WTC11 (cell line): ENCODE measurements around the gene TMEM141. TPM values are rescaled to one million over a fixed set of nuclear protein-coding genes. Genes with fewer than 3 reads are reported as not detected.

Experiments used
- ATAC-seq: fragments of 200-7000 bp; cut with Tn5 transposase; 2 replicates; pipeline ENCODE4 v1.10.0; 2021; ENCODE audit warnings: mild to moderate bottlenecking, moderate library complexity
- CTCF ChIA-PET: fragments of 300-600 bp; sonication (Branson Sonifier 250); formaldehyde crosslinking; loops from one replicate; lab custom pipeline; 2021; ENCODE audit warnings: antibody characterized with exemption; lab: Charles Lee
- POLR2A ChIA-PET: fragments of 350-600 bp; sonication (Branson Sonifier 250); formaldehyde crosslinking; loops from one replicate; lab custom pipeline; 2021; ENCODE audit warnings: antibody characterized with exemption; lab: Charles Lee
- DNase-seq: peaks from one replicate; pipeline ENCODE4 v3.0.0; 2021; ENCODE audit warnings: low spot score
- H3K27ac Mint-ChIP-seq: 2 replicates; pipeline ENCODE4 v1.8.0; 2021; ENCODE audit warnings: mixed read lengths
- H3K27me3 Mint-ChIP-seq: 2 replicates; pipeline ENCODE4 v1.8.0; 2021; ENCODE audit warnings: low read depth, mild to moderate bottlenecking, moderate library complexity, mixed read lengths
- H3K36me3 Mint-ChIP-seq: 2 replicates; pipeline ENCODE4 v1.8.0; 2021; ENCODE audit warnings: mixed read lengths
- H3K4me1 Mint-ChIP-seq: 2 replicates; pipeline ENCODE4 v1.8.0; 2022; ENCODE audit warnings: mixed read lengths
- H3K4me3 Mint-ChIP-seq: 2 replicates; pipeline ENCODE4 v1.8.0; 2021; ENCODE audit warnings: mild to moderate bottlenecking, moderate library complexity, mixed read lengths
- H3K9me3 Mint-ChIP-seq: 2 replicates; pipeline ENCODE4 v1.8.0; 2021; ENCODE audit warnings: mixed read lengths
- CBFB ChIP-seq: sonication (generic); formaldehyde crosslinking; IDR thresholded peaks from 2 replicates; pipeline ENCODE4 v1.8.1; 2022; ENCODE audit warnings: mild to moderate bottlenecking, low read depth, missing genetic modification reagents
- EMX1 ChIP-seq: fragments of 250-450 bp; sonication (Bioruptor Pico); IDR thresholded peaks from 2 replicates; pipeline ENCODE4 v1.8.0; 2021; ENCODE audit warnings: mild to moderate bottlenecking
- FOXJ3 ChIP-seq: sonication (generic); formaldehyde crosslinking; IDR thresholded peaks from 2 replicates; pipeline ENCODE4 v1.9.0; 2021; ENCODE audit warnings: missing genetic modification reagents, mild to moderate bottlenecking, borderline replicate concordance
- IRF2 ChIP-seq: sonication (generic); formaldehyde crosslinking; IDR thresholded peaks from 2 replicates; pipeline ENCODE4 v1.8.0; 2022; ENCODE audit warnings: low read depth, missing genetic modification reagents, borderline replicate concordance
- NR1H2 ChIP-seq: sonication (generic); formaldehyde crosslinking; IDR thresholded peaks from 2 replicates; pipeline ENCODE4 v1.9.0; 2021; ENCODE audit warnings: mild to moderate bottlenecking, moderate library complexity, missing genetic modification reagents
- NR2C2 ChIP-seq: sonication (generic); formaldehyde crosslinking; IDR thresholded peaks from 2 replicates; pipeline ENCODE4 v1.8.0; 2022; ENCODE audit warnings: mild to moderate bottlenecking, missing genetic modification reagents
- SOX15 ChIP-seq: fragments of 250-450 bp; sonication (Bioruptor Pico); IDR thresholded peaks from 2 replicates; pipeline ENCODE4 v1.9.0; 2021; ENCODE audit warnings: mild to moderate bottlenecking
- TEAD1 ChIP-seq: sonication (generic); formaldehyde crosslinking; IDR thresholded peaks from 2 replicates; pipeline ENCODE4 v1.8.0; 2022; ENCODE audit warnings: mild to moderate bottlenecking, missing genetic modification reagents
- ZNF219 ChIP-seq: sonication (generic); formaldehyde crosslinking; IDR thresholded peaks from 2 replicates; pipeline ENCODE4 v1.8.0; 2023; ENCODE audit warnings: missing genetic modification reagents, mild to moderate bottlenecking, borderline replicate concordance
- ZNF317 ChIP-seq: sonication (generic); formaldehyde crosslinking; IDR thresholded peaks from 2 replicates; pipeline ENCODE4 v1.8.1; 2023; ENCODE audit warnings: low read depth, mild to moderate bottlenecking, moderate library complexity, missing genetic modification reagents, borderline replicate concordance
- total RNA-seq: library from RNA; stranded (reverse); gene quantifications from 3 replicates; pipeline ENCODE4 v1.2.3, GENCODE V29; 2021
- TF ChIP-seq, protein P1 (sequence below): sonication (generic); formaldehyde crosslinking; IDR thresholded peaks from 2 replicates; pipeline ENCODE4 v1.8.0; 2022; ENCODE audit warnings: mild to moderate bottlenecking, missing genetic modification reagents
- TF ChIP-seq, protein P2 (sequence below): sonication (generic); formaldehyde crosslinking; IDR thresholded peaks from 2 replicates; pipeline ENCODE4 v1.8.0; 2022; ENCODE audit warnings: missing genetic modification reagents
- TF ChIP-seq, protein P3 (sequence below): fragments of 200-600 bp; IDR thresholded peaks from 2 replicates; pipeline ENCODE4 v1.8.0; 2022; ENCODE audit warnings: antibody characterized with exemption
- TF ChIP-seq, protein P4 (sequence below): sonication (generic); formaldehyde crosslinking; IDR thresholded peaks from 2 replicates; pipeline ENCODE4 v1.8.1; 2022; ENCODE audit warnings: low read depth, mild to moderate bottlenecking, moderate library complexity, missing genetic modification reagents, borderline replicate concordance
- TF ChIP-seq, protein P5 (sequence below): fragments of 250-450 bp; sonication (Bioruptor Pico); conservative IDR thresholded peaks from 2 replicates; pipeline ENCODE4 v1.9.0; 2021; ENCODE audit warnings: mild to moderate bottlenecking
- TF ChIP-seq, protein P6 (sequence below): fragments of 250-450 bp; sonication (Bioruptor Pico); IDR thresholded peaks from 2 replicates; pipeline ENCODE4 v1.8.0; 2021; ENCODE audit warnings: mild to moderate bottlenecking
- TF ChIP-seq, protein P7 (sequence below): sonication (generic); formaldehyde crosslinking; IDR thresholded peaks from 2 replicates; pipeline ENCODE4 v1.8.0; 2022; ENCODE audit warnings: mild to moderate bottlenecking, missing genetic modification reagents

TMEM141 gene
- total RNA-seq, 1 experiment from 2014 or later: 72.0 TPM

DNA sequence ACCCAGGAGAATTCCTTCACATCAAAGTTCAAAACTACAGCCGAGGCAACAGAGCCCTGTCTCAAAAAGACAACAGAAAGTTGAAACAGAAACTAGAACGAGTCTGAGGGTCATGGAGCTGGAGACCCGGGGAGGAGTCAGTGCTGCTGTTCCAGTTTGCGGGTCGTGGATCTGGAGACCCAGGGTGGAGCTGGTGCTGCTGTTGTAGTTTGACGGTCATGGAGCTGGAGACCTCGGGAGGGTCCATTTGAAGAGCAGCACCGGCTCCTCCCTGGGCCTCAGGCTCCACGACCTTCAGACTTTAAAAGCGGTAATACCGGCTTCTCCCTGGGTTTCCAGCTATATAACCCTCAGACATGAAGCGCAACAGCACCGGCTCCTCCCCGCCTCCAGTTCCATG is 13.8 kb upstream of the TMEM141 start:
- Mint-ChIP-seq H3K36me3 (peaks cover 11% of the 10 kb centered on the region), H3K27me3 (peaks cover 53% of the 10 kb centered on the region), H3K27ac (no peak overlapping the region), H3K4me1 (no peaks in the 10 kb centered on the region), H3K4me3 (no peak overlapping the region)
- CTCF ChIA-PET: interaction anchor here (0.7 to 3.2 kb wide), 13 partner anchors 7 to 290 kb away, joined by 3 to 22 read pairs (median 5); partner anchors contain the start of genes AJM1, LCN8 and TMEM141
- TF ChIP-seq FOXJ3 (no peak), CBFB (CRISPR knock-in tag) (no peak), NR2C2 (no peak), SOX15 (CRISPR knock-in tag) (no peak)
- TF ChIP-seq, protein P1, sequence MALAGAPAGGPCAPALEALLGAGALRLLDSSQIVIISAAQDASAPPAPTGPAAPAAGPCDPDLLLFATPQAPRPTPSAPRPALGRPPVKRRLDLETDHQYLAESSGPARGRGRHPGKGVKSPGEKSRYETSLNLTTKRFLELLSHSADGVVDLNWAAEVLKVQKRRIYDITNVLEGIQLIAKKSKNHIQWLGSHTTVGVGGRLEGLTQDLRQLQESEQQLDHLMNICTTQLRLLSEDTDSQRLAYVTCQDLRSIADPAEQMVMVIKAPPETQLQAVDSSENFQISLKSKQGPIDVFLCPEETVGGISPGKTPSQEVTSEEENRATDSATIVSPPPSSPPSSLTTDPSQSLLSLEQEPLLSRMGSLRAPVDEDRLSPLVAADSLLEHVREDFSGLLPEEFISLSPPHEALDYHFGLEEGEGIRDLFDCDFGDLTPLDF (CRISPR knock-in tag): no peak
- TF ChIP-seq, all 79 proteins: peak for 0
- peaks cover 28% of the 10 kb centered on the region for H3K9me3 Mint-ChIP-seq
- POLR2A ChIA-PET: no interaction called here
- ATAC-seq (no peak), DNase-seq (no peak)

DNA sequence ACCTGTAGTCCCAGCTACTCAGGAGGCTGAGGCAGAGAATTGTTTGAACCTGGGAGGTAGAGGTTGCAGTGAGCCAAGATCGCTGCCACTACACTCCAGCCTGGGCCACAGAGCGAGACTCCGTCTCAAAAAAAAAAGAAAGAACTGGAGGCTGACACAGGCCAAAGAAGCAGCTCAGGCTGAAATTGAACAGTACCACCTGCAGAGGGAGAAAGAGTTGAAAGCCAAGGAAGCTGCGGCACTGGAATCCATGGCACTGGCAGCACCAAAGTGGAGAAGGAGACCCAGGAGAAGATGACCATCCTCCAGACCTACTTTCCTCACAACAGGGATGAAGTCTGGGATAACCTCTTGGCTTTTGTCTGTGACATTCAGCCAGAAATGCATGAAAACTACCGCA is 11.3 kb upstream of the TMEM141 start:
- Mint-ChIP-seq H3K9me3 (peaks cover 16% of the 10 kb centered on the region), H3K4me3 (no peak overlapping the region), H3K27me3 (peaks cover 53% of the 10 kb centered on the region), H3K27ac (no peak overlapping the region), H3K4me1 (no peaks in the 10 kb centered on the region), H3K36me3 (no peaks in the 10 kb centered on the region)
- ChIA-PET CTCF (interaction anchor here (0.6 to 3.2 kb wide), 5 partner anchors 10 to 255 kb away, joined by 3 to 22 read pairs (median 5); partner anchors contain the start of gene LCN8), POLR2A (interaction anchor here (0.6 kb wide), 1 partner anchor 1108 kb away, joined by 3 read pairs; no protein-coding TSS in a partner anchor)
- DNase-seq: no peak
- TF ChIP-seq ZNF317 (CRISPR knock-in tag): no peak
- TF ChIP-seq, protein P2, sequence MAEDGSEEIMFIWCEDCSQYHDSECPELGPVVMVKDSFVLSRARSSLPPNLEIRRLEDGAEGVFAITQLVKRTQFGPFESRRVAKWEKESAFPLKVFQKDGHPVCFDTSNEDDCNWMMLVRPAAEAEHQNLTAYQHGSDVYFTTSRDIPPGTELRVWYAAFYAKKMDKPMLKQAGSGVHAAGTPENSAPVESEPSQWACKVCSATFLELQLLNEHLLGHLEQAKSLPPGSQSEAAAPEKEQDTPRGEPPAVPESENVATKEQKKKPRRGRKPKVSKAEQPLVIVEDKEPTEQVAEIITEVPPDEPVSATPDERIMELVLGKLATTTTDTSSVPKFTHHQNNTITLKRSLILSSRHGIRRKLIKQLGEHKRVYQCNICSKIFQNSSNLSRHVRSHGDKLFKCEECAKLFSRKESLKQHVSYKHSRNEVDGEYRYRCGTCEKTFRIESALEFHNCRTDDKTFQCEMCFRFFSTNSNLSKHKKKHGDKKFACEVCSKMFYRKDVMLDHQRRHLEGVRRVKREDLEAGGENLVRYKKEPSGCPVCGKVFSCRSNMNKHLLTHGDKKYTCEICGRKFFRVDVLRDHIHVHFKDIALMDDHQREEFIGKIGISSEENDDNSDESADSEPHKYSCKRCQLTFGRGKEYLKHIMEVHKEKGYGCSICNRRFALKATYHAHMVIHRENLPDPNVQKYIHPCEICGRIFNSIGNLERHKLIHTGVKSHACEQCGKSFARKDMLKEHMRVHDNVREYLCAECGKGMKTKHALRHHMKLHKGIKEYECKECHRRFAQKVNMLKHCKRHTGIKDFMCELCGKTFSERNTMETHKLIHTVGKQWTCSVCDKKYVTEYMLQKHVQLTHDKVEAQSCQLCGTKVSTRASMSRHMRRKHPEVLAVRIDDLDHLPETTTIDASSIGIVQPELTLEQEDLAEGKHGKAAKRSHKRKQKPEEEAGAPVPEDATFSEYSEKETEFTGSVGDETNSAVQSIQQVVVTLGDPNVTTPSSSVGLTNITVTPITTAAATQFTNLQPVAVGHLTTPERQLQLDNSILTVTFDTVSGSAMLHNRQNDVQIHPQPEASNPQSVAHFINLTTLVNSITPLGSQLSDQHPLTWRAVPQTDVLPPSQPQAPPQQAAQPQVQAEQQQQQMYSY (CRISPR knock-in tag): peak; percentile 50; the same call in 1 of the 2 replicates
- no peak for ATAC-seq

DNA sequence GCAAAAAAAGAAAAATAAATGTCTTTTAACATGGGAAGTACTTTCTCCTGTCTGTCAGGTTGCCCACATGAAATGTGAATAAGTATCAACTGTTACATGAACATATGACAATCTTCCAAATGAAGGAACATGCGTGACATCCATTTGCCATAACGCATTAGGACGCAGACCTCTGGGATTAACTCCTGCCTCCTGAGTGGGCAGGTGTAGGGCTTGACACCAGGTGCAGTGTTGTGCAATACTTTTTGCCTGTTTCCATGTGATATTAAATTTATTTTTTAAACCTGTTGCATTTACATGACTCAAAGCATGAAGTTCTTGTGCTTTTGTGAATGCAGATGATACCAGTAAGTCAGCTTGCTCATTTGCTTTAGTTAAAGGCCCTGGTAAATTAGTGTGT is 8.7 kb upstream of the TMEM141 start:
- no peak overlapping the region for H3K27ac Mint-ChIP-seq
- CTCF ChIA-PET: interaction anchor here (0.6 kb wide), 1 partner anchor 13 kb away, joined by 3 read pairs; no protein-coding TSS in a partner anchor
- no peaks in the 10 kb centered on the region for H3K4me1 Mint-ChIP-seq
- POLR2A ChIA-PET: no interaction called here
- ATAC-seq: no peak
- H3K36me3 Mint-ChIP-seq: no peaks in the 10 kb centered on the region
- peaks cover 16% of the 10 kb centered on the region for H3K9me3 Mint-ChIP-seq
- no peak for DNase-seq
- TF ChIP-seq ZNF219: no peak
- TF ChIP-seq, protein P3, sequence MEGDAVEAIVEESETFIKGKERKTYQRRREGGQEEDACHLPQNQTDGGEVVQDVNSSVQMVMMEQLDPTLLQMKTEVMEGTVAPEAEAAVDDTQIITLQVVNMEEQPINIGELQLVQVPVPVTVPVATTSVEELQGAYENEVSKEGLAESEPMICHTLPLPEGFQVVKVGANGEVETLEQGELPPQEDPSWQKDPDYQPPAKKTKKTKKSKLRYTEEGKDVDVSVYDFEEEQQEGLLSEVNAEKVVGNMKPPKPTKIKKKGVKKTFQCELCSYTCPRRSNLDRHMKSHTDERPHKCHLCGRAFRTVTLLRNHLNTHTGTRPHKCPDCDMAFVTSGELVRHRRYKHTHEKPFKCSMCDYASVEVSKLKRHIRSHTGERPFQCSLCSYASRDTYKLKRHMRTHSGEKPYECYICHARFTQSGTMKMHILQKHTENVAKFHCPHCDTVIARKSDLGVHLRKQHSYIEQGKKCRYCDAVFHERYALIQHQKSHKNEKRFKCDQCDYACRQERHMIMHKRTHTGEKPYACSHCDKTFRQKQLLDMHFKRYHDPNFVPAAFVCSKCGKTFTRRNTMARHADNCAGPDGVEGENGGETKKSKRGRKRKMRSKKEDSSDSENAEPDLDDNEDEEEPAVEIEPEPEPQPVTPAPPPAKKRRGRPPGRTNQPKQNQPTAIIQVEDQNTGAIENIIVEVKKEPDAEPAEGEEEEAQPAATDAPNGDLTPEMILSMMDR: no peak
- no peak for TF ChIP-seq TEAD1 (CRISPR knock-in tag)
- TF ChIP-seq, protein P4, sequence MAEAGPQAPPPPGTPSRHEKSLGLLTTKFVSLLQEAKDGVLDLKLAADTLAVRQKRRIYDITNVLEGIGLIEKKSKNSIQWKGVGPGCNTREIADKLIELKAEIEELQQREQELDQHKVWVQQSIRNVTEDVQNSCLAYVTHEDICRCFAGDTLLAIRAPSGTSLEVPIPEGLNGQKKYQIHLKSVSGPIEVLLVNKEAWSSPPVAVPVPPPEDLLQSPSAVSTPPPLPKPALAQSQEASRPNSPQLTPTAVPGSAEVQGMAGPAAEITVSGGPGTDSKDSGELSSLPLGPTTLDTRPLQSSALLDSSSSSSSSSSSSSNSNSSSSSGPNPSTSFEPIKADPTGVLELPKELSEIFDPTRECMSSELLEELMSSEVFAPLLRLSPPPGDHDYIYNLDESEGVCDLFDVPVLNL (CRISPR knock-in tag): no peak
- TF ChIP-seq NR2C2: no peak
- TF ChIP-seq EMX1: no peak
- TF ChIP-seq NR1H2 (CRISPR knock-in tag): no peak
- no peak for TF ChIP-seq IRF2
- TF ChIP-seq, protein P5, sequence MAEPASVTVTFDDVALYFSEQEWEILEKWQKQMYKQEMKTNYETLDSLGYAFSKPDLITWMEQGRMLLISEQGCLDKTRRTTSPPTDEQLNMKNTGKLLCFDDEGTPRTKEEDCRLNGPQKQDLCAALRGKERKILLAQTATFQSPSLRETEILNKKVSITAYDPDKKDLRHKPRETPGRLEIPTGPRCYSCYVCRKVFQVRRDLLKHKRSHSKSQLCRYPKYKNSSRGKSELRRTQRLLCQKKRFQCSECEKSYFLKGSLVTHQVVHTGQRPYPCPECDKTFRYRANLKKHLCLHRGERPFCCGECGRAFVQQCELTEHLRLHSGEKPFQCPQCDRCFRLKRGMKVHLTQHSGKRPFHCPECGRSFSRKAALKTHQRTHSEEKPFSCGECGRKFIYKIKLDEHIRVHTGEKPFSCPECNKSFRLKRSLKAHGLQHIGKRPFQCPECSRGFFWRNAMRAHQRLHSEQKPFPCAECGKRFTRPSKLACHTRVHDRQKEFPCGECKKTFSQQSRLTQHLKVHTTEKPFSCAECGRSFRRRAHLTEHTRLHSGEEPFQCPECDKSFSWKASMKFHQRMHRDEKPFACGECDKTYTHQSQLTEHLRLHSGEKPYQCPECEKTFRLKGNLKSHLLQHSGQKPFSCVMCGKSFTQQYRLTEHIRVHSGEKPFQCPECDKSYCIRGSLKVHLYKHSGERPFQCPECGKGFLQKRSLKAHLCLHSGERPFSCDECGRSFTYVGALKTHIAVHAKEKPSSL (CRISPR knock-in tag): no peak
- TF ChIP-seq, protein P6, sequence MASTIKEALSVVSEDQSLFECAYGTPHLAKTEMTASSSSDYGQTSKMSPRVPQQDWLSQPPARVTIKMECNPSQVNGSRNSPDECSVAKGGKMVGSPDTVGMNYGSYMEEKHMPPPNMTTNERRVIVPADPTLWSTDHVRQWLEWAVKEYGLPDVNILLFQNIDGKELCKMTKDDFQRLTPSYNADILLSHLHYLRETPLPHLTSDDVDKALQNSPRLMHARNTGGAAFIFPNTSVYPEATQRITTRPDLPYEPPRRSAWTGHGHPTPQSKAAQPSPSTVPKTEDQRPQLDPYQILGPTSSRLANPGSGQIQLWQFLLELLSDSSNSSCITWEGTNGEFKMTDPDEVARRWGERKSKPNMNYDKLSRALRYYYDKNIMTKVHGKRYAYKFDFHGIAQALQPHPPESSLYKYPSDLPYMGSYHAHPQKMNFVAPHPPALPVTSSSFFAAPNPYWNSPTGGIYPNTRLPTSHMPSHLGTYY (CRISPR knock-in tag): no peak
- TF ChIP-seq, protein P7, sequence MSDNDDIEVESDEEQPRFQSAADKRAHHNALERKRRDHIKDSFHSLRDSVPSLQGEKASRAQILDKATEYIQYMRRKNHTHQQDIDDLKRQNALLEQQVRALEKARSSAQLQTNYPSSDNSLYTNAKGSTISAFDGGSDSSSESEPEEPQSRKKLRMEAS (CRISPR knock-in tag): no peak
- TF ChIP-seq, all 79 proteins: peak for 0
- Mint-ChIP-seq H3K27me3 (peaks cover 46% of the 10 kb centered on the region), H3K4me3 (no peak overlapping the region)
